ENCODE measurements around the gene PACS1. TPM values are rescaled to one million over a fixed set of nuclear protein-coding genes. Genes with fewer than 3 reads are reported as not detected.
A peak's percentile ranks its signal among the peaks of the same experiment; 100 is the strongest.
"Not testable (repeated sequence)": the region's sequence is repeated elsewhere in the genome, so short reads cannot be mapped to it uniquely, and the experiment has no call there.

Gene PACS1
- total RNA-seq, 1 donor from 2014 or later: 49.9 TPM

GRCh38 chr11:66111158-66111557 lies 41.1 kb downstream of the PACS1 start:
- H3K4me3 Mint-ChIP-seq: no peak overlapping the region
- no peak for DNase-seq (ENCODE audit: extremely low spot score, unreplicated experiment)
- peaks cover 7% of the 10 kb centered on the region for H3K36me3 Mint-ChIP-seq
- peaks cover 42% of the 10 kb centered on the region for H3K4me1 Mint-ChIP-seq (ENCODE audit: unreplicated experiment)
- TF ChIP-seq CTCF (conservative IDR thresholded peaks at IDR 0.05): no peak
- no peaks in the 10 kb centered on the region for H3K27me3 Mint-ChIP-seq
- H3K27ac Mint-ChIP-seq: no peak overlapping the region
- no peaks in the 10 kb centered on the region for H3K9me3 Mint-ChIP-seq

GRCh38 chr11:66112041-66112491 lies 42.0 kb downstream of the PACS1 start:
- DNase-seq (ENCODE audit: extremely low spot score, unreplicated experiment): no peak
- H3K4me1 Mint-ChIP-seq (ENCODE audit: unreplicated experiment): peaks cover 45% of the 10 kb centered on the region
- no peak for TF ChIP-seq CTCF (conservative IDR thresholded peaks at IDR 0.05)

GRCh38 chr11:66112601-66113499 lies 42.8 kb downstream of the PACS1 start:
- H3K4me3 Mint-ChIP-seq: no peak overlapping the region
- peaks cover 40% of the 10 kb centered on the region for H3K4me1 Mint-ChIP-seq (ENCODE audit: unreplicated experiment)
- no peaks in the 10 kb centered on the region for H3K27me3 Mint-ChIP-seq
- no peaks in the 10 kb centered on the region for H3K9me3 Mint-ChIP-seq
- peak overlapping the region; percentile 25 for H3K27ac Mint-ChIP-seq
- no peak for DNase-seq (ENCODE audit: extremely low spot score, unreplicated experiment)
- H3K36me3 Mint-ChIP-seq: no peaks in the 10 kb centered on the region
- TF ChIP-seq CTCF (conservative IDR thresholded peaks at IDR 0.05): no peak

More at GRCh38 chr11:66112041-66112491, 42.0 kb downstream of the PACS1 start:
- Mint-ChIP-seq H3K36me3 (peaks cover 5% of the 10 kb centered on the region), H3K27me3 (no peaks in the 10 kb centered on the region), H3K9me3 (no peaks in the 10 kb centered on the region), H3K27ac (no peak overlapping the region), H3K4me3 (no peak overlapping the region)

- H3K36me3 Mint-ChIP-seq; H3K27ac Mint-ChIP-seq; DNase-seq (ENCODE audit: extremely low spot score, unreplicated experiment); H3K27me3 Mint-ChIP-seq; H3K9me3 Mint-ChIP-seq: not testable (repeated sequence)
- Mint-ChIP-seq H3K4me1 (ENCODE audit: unreplicated experiment) (peaks cover 56% of the 10 kb centered on the region), H3K4me3 (peak overlapping the region; percentile 27)
These were observed 44.9 kb downstream of the PACS1 start for GRCh38 chr11:66114957-66115356.

- no peaks in the 10 kb centered on the region for H3K27me3 Mint-ChIP-seq
- H3K4me1 Mint-ChIP-seq (ENCODE audit: unreplicated experiment): peaks cover 56% of the 10 kb centered on the region
- DNase-seq (ENCODE audit: extremely low spot score, unreplicated experiment): no peak
- H3K36me3 Mint-ChIP-seq: no peaks in the 10 kb centered on the region
- TF ChIP-seq CTCF (conservative IDR thresholded peaks at IDR 0.05): no peak
- peak overlapping the region; percentile 35 for H3K27ac Mint-ChIP-seq
- peak overlapping the region; percentile 27 for H3K4me3 Mint-ChIP-seq
- no peaks in the 10 kb centered on the region for H3K9me3 Mint-ChIP-seq
These were observed 45.7 kb downstream of the PACS1 start for GRCh38 chr11:66115638-66116301.
